Panc1 (cell line): ENCODE results near the gene FIGLA. TPM values are rescaled to one million over a fixed set of nuclear protein-coding genes. Genes with fewer than 3 reads are reported as not detected.

Source experiments
- ATAC-seq: fragments of 200-7000 bp; cut with Tn5 transposase; 2 replicates; pipeline ENCODE4 v1.9.1; 2020; ENCODE audit warnings: mild to moderate bottlenecking, moderate library complexity
- BruUV-seq: library from RNA; stranded (reverse); fragments of 400-500 nt; replicated peaks from 2 replicates; lab custom pipeline; 2021; lab: Mats Ljungman, UMichigan
- CTCF ChIA-PET: fragments of 300-600 bp; sonication (Branson Sonifier 250); formaldehyde crosslinking; loops from one replicate; lab custom pipeline; 2022; ENCODE audit warnings: antibody characterized with exemption; lab: Charles Lee
- POLR2A ChIA-PET: fragments of 300-600 bp; sonication (Branson Sonifier 250); formaldehyde crosslinking; loops from one replicate; lab custom pipeline; 2022; ENCODE audit warnings: antibody characterized with exemption; lab: Charles Lee
- DNase-seq: peaks from one replicate; pipeline ENCODE4 v3.0.0-alpha.2; 2010; ENCODE audit warnings: low read depth, low spot score
- H3K27ac ChIP-seq: 2 replicates; pipeline ENCODE4 v1.5.1; 2011; ENCODE audit warnings: mild to moderate bottlenecking, low read length, inconsistent platforms
- H3K27me3 ChIP-seq: fragments of 200-500 bp; sonication (Bioruptor generic); 2 replicates; pipeline ENCODE4 v1.6.0; 2014; ENCODE audit warnings: low read length, inconsistent platforms; ENCODE audit not compliant: control insufficient read depth, insufficient read depth
- H3K36me3 ChIP-seq: fragments of 200-500 bp; sonication (Bioruptor generic); 2 replicates; pipeline ENCODE4 v1.5.1; 2014; ENCODE audit warnings: inconsistent platforms, mild to moderate bottlenecking, low read length, moderate library complexity; ENCODE audit not compliant: control insufficient read depth, insufficient read depth
- H3K4me1 ChIP-seq: 2 replicates; pipeline ENCODE4 v1.5.1; 2011; ENCODE audit warnings: inconsistent platforms, mild to moderate bottlenecking, low read length, moderate library complexity; ENCODE audit not compliant: control insufficient read depth, insufficient read depth
- H3K4me3 ChIP-seq, 2 experiments: 2 replicates each; pipeline ENCODE4 v1.5.1; 2011 to 2012; ENCODE audit warnings: low read depth in 2 of 2, low read length in 2 of 2, mild to moderate bottlenecking in 2 of 2, inconsistent platforms in 1 of 2, moderate library complexity in 1 of 2
- H3K9me3 ChIP-seq: fragments of 200-500 bp; sonication (Bioruptor generic); 2 replicates; pipeline ENCODE4 v1.5.1; 2014; ENCODE audit warnings: low read depth, mild to moderate bottlenecking, inconsistent platforms, low read length, moderate library complexity; ENCODE audit not compliant: control insufficient read depth, insufficient read depth
- CTCF ChIP-seq: fragments of 450-650 bp; IDR thresholded peaks from 2 replicates; pipeline ENCODE4 v1.5.1; 2017; ENCODE audit warnings: mild to moderate bottlenecking
- POLR2AphosphoS5 ChIP-seq: IDR thresholded peaks from 2 replicates; pipeline ENCODE4 v1.6.1; 2012; ENCODE audit warnings: mild to moderate bottlenecking, low read depth, low read length, moderate library complexity
- REST ChIP-seq, 2 experiments: IDR thresholded peaks; 2 replicates each; pipeline ENCODE4 v1.6.1; 2011 to 2012; ENCODE audit warnings: low read depth in 2 of 2, control low read depth in 1 of 2, low read length in 1 of 2, mild to moderate bottlenecking in 1 of 2, moderate library complexity in 1 of 2; ENCODE audit not compliant: insufficient read depth in 1 of 2
- SIN3A ChIP-seq: IDR thresholded peaks from 2 replicates; pipeline ENCODE4 v1.6.1; 2012; ENCODE audit warnings: low read depth, mild to moderate bottlenecking, low read length, moderate library complexity, borderline replicate concordance; ENCODE audit not compliant: insufficient read depth
- TCF7L2 ChIP-seq: IDR thresholded peaks from 2 replicates; pipeline ENCODE4 v1.6.1; 2011; ENCODE audit warnings: mild to moderate bottlenecking, low read depth, low read length, inconsistent platforms
- in situ Hi-C: cut with HindIII; loops from 2 replicates; pipeline ENCODE4 v1.10.0; 2016; ENCODE audit warnings: low sequenced_read_pairs, low pct_unique_long_range_greater_than_20kb
- intact Hi-C: fragments of 100-400 bp; cut with micrococcal nuclease; formaldehyde crosslinking; loops from one replicate; pipeline ENCODE4 v1.10.0; 2022; ENCODE audit not compliant: unreplicated experiment
- total RNA-seq: library from RNA; stranded (reverse); gene quantifications from one replicate; pipeline ENCODE4 v1.2.1, GENCODE V29; 2021; ENCODE audit not compliant: unreplicated experiment

The FIGLA gene
- total RNA-seq, 1 experiment from 2014 or later, result not detected

- POLR2A ChIA-PET, result no interaction called here
These were observed 26.3 kb upstream of the FIGLA start for GRCh38 chr2:70816726-70817125.

More at GRCh38 chr2:70816726-70817125, 26.3 kb upstream of the FIGLA start:
- in situ Hi-C loops, result no loop called here
- DNase-seq (no peak), ATAC-seq (no peak)
- no TSS peak for BruUV-seq
- CTCF ChIA-PET, result no interaction called here
- peaks cover 30% of the 10 kb centered on the region for H3K27me3 ChIP-seq
- no peak overlapping the region for H3K4me3 ChIP-seq
- no peaks in the 10 kb centered on the region for H3K4me1 ChIP-seq
- no peak overlapping the region for H3K27ac ChIP-seq
- no peak for TF ChIP-seq POLR2AphosphoS5
- TF ChIP-seq TCF7L2, result no peak
- no peak for TF ChIP-seq CTCF
- no peak for TF ChIP-seq SIN3A
- TF ChIP-seq REST (IDR thresholded peaks at IDR 0.05; ENCODE audit: insufficient read depth in 1 of 2, low read depth in 2 of 2, low read length in 1 of 2), result no peak
- H3K9me3 ChIP-seq, result no peaks in the 10 kb centered on the region
- intact Hi-C loops, result no loop called here
- H3K36me3 ChIP-seq, result no peaks in the 10 kb centered on the region
